Stimulated activated CD4-positive, alpha-beta T cell treated with anti-CD3 and anti-CD28 coated beads, Interleukin-15, amount 100 ng/mL, for 1 hour (primary cell): ENCODE results near the gene ZNRF1.
"Not testable (repeated sequence)": the region's sequence is repeated elsewhere in the genome, so short reads cannot be mapped to it uniquely, and the experiment has no call there.

Experiments used
- DNase-seq, 2 donors: peaks; one replicate each; pipeline ENCODE4 v3.0.0-alpha.2; 2020; ENCODE audit warnings: low read depth in 1 of 2, low spot score in 1 of 2

ZNRF1 gene

DNA sequence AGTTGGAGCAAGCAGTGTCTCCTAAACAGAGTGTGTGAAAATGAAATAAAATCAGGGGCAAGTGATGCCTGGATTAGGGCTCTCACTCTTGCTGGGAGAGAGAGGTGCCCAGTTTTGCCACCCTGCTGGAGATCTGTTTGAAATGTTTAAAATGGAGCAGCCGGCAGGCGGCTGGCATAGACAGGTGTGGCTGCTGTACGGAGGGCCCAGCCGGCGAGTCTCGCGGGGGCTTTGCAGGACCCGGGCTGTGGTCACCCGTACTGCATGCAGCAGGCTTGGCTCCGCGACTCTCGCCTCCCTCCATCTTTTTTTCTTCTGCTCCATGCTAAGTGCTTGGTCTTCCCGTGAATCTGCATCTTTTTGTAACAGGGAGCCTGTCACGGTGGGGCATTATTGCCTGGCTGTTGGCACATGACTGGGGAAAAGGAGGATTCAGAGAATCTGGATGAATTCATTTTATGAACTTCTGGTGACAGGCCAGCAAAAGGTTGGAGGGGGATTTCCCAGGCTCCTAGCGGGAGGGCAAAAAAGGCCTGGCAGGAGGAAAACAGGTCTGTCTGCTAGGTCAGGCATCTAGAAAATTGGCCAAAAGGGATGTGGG, 1.8 kb downstream of the ZNRF1 start:
- no peak for DNase-seq

GRCh38 chr16:75002474-75002873, 3.6 kb downstream of the ZNRF1 start:
- DNase-seq, result no peak

DNA sequence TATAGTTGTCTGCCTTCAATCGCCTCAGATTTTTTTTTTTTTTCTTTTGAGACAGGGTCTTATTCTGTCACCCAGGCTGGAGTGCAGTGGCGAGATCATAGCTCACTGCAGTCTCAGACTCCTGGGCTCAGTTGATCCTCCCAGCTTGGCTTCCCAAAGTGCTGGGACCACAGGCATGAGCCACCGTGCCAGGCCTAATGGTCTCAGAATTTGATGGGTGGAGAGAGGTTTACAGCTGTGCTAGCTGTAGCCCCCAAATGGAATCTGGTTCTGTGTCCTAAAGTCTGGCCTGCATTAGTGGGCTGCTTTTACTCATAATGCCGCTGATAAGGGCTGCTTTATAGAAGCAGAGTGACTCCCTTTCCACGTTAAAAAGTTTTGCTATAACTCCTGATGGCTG, 5.1 kb downstream of the ZNRF1 start:
- DNase-seq, result no peak

DNA sequence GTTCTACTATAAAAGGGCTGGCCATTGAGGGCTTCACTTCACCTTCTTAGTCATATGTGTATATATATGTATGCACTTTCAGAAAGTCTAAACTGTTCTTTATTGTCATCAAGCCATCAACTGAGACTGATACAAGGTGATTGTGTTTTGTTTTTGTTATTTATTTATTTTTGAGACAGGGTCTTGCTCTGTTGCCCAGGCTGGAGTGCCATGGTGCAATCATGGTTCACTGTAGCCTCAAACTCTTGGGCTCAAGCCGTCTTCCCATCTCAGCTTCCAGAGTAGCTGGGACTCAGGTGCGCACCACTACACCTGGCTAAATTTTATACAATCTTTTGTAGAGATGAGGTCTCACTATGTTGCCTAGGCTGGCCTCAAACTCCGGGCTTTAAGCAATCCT, 5.6 kb downstream of the ZNRF1 start:
- DNase-seq, result no peak

DNA sequence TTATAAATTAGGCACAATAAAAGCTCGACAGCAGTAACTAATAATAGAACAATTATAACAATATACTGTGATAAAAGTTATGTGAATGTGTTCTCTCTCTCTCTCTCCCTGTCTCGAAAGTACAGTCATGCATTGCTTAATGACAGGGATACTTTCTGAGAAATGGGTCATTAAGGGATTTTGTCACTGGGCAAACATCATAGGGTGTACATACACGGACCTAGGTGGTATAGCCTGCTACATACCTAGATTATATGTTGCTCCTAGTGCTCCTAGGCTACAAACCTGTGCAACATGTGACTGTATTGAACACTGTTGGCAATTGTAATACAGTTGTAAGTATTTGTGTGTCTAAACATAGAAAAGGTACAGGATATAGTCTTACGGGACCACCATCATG, 6.9 kb downstream of the ZNRF1 start:
- DNase-seq, result no peak

GRCh38 chr16:75007443-75007842, 8.6 kb downstream of the ZNRF1 start:
- no peak for DNase-seq

GRCh38 chr16:75010427-75010826, 11.6 kb downstream of the ZNRF1 start:
- DNase-seq, result no peak

GRCh38 chr16:75011634-75012307, 12.9 kb downstream of the ZNRF1 start:
- peak in 1 of 2 donors; percentile 9 for DNase-seq

- no peak for DNase-seq
These were observed 13.7 kb downstream of the ZNRF1 start for GRCh38 chr16:75012380-75013081.

- DNase-seq, result not testable (repeated sequence)
These were observed 14.3 kb downstream of the ZNRF1 start for GRCh38 chr16:75013123-75013522.

GRCh38 chr16:75014318-75014717, 15.5 kb downstream of the ZNRF1 start:
- DNase-seq, result no peak

GRCh38 chr16:75016451-75017081, 17.7 kb downstream of the ZNRF1 start:
- DNase-seq, result not testable (repeated sequence)

GRCh38 chr16:75017670-75018525, 19.1 kb downstream of the ZNRF1 start:
- no peak for DNase-seq

DNA sequence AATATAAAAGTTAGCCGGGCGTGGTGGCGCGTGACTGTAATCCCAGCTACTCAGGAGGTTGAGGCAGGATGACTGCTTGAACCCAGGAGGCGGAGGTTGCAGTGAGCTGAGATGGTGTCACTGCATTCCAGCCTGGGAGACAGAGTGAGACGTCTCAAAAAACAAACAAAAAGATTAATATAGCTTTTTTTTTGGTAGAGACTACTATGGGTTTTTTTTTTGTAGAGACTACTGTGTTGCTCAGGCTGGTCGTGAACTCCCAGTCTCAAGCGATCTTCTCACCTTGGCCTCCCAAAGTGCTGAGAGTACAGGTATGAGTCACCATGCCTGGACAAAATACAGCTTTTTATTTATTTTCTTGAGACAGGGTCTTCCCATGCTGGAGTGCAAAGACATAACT, 20.2 kb downstream of the ZNRF1 start:
- no peak for DNase-seq

DNA sequence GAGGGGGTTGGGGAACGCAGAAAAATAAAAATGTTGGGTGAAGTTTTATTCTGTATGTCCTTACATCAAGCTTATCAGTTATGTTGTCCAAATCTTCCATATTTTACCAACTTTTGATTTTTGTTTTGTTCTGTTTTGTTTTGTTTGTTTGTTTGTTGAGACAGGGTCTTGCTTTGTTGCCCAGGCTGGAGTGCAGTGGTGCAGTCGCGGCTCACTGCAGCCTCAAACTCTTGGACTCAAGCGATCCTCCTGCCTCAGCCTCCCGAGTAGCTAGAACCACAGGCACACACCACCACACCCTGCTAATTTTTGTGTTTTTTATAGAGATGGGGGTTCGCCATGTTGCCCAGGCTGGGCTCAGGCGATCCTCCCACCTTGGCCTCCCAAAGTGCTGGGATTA, 20.8 kb downstream of the ZNRF1 start:
- no peak for DNase-seq

DNA sequence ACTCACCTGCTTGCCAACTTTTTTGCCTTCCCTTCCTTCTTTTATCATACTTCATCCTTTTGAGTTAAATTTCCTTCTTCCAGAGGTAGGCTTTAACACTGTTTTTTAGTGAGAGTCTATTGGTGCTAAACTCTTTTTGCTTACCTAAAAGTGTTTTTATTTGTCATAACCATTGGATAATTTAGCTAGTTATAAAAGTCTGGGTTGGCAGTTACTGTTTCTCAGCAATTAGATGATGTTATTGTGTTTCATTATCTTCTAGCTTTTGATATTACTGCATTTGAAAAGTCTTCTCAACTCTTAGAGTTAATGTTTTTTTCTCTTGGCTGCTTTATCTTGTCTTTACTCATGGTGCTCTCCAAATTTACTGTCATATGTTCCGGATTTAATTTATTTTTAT, 22.6 kb downstream of the ZNRF1 start:
- DNase-seq, result no peak

GRCh38 chr16:75022567-75022966, 23.7 kb downstream of the ZNRF1 start:
- no peak for DNase-seq

GRCh38 chr16:75023009-75023408, 24.2 kb downstream of the ZNRF1 start:
- DNase-seq, result no peak

DNA sequence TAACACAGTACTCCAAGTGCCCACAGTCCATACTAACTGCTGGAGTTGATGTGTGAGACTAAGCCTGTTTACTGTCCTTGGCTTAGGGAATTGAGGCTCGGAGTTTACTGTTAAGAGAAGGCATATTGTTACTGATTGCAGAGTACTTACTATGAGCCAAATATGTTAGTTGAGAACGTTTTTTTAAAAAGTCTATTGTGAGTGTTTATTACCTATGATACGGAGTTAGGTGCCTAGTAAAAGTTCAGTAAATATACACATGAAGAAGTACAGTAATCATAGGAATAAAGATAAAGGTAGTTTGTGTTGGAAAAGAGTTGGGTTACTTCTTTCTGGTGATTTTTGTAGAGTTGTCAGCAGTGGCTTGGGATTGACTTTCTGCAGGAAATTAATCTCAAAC, 25.4 kb downstream of the ZNRF1 start:
- DNase-seq, result no peak

- no peak for DNase-seq
These were observed 25.8 kb downstream of the ZNRF1 start for GRCh38 chr16:75024594-75024993.

- no peak for DNase-seq
These were observed 26.9 kb downstream of the ZNRF1 start for GRCh38 chr16:75025761-75026160.
